Measurements from ENCODE around the gene BRD9.

GRCh38 chr5:900781-901180 is 8.2 kb upstream of the BRD9 start:
- TF ChIP-seq POLR2AphosphoS5 (IDR thresholded peaks at IDR 0.05) (no peak), CTCF (IDR thresholded peaks at IDR 0.05) (no peak)

Data from gastroesophageal sphincter (tissue), 3 donors.